ENCODE data around the gene TCEA2.

Gene TCEA2

DNA sequence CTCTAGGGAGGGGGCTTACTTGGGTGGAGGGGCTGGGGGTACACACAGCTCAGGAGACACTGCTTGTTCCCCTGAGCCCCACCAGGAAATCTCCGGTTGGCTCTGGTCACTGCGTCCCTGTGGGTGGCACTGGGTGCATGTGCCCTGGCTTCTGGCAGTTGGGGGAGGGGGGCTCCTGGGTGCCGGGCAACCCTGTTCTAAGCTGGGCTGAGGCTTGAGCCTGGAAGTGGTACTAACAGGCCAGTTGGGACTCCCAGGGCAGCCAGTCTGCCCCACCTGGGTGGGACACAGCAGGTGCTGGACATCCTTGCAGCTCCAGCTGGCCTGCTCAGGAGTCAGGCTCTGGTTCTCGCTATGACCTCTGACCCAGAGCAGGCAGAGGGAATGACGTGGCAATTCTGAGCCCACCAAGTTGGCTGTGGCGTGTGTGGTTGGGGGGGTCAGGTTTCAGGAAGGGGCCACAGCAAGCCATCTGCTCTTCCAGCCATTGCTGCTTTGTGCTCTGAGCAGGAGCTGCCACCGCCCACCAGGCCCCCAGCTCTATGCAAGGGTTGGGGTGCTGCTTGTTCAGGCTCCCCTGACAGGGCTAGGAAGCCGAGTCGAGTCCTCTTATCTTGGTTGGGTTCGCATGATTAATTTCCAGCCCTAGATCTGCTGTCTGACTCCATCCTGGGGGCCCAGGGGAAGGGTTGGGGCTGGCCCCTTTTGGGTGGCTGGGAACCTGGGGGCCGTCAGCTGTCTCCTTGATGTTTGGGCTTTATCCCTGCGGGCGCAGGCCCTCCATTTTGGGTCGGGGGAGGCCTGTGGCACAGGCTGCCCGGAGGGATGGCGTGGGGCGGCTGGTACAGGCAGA lies 26.4 kb upstream of the TCEA2 start:
- DNase-seq: no peak

DNA sequence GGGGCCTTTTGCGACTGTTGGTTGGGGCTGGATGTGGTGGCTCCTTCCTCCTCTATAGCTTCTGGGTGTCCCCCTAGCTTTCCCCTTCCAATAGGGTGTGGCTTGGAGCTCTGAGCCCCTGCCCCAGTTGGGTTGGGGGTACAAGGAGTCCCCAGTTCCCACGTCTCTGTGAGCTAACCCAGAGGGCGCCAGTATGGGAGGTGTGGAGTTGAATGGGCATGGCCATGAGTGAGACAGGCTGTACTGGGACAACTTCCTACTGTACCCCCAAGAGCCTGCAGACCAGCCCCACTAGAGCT lies 25.9 kb upstream of the TCEA2 start:
- no peak for DNase-seq

- no peak for DNase-seq
These were observed 25.3 kb upstream of the TCEA2 start for GRCh38 chr20:64037498-64038213.

DNA sequence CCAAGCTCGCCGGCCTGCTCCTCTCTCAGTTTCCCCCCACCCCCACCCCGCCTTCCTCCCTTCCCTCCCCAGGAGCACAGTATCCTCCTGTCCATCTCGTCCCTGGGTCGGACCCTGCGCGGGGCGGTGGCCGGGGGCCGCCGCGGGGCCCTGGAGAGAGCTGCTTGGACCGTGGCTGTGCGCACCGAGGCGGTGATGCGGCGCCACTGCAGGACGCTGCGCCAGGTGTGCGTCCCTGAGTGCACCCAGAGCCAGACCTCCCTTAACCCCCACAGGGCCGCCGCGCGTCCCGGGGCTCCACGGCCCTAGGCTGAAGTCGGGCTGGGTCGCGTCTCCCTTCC lies 24.8 kb upstream of the TCEA2 start:
- DNase-seq: no peak

DNA sequence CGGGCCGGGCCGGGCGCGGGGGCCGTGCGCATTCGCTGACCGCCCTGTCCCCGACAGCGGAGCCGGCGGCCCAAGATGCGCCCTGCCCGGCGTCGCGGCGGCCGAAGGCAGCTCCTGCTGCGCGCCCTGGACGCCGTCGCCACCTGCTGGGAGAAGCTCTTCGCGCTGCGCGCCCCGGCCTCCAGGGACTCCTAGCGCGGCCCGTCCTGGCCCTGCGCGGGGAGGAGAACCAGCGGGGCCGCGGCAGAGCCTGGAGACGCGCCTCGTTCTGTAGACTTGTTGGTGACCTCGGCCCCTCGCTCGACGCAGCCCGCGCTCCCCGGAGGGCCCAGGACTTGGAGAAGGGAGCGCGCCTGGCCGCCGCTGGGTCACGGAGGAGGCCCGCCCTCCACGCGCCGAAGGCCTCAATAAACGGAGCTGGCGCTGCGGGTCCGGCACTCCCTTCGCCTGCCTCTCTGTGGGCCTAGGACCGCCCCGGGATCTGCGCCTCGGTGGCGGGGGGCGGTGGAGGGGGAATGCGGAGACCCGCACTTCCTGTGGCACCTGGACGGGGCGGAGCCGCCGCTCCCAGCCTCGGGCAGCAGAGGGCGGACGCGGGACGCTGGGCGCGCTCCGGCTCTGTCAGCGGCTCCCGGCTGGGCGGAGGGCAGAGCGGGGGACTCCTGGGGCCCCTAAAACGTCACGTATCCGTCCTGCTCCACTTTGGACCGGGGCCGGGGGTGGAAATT lies 24.3 kb upstream of the TCEA2 start:
- peak; percentile 49 to 64 for DNase-seq

- no peak for DNase-seq
These were observed 23.5 kb upstream of the TCEA2 start for GRCh38 chr20:64039293-64040160.

- no peak for DNase-seq
These were observed 22.6 kb upstream of the TCEA2 start for GRCh38 chr20:64040231-64041039.

DNA sequence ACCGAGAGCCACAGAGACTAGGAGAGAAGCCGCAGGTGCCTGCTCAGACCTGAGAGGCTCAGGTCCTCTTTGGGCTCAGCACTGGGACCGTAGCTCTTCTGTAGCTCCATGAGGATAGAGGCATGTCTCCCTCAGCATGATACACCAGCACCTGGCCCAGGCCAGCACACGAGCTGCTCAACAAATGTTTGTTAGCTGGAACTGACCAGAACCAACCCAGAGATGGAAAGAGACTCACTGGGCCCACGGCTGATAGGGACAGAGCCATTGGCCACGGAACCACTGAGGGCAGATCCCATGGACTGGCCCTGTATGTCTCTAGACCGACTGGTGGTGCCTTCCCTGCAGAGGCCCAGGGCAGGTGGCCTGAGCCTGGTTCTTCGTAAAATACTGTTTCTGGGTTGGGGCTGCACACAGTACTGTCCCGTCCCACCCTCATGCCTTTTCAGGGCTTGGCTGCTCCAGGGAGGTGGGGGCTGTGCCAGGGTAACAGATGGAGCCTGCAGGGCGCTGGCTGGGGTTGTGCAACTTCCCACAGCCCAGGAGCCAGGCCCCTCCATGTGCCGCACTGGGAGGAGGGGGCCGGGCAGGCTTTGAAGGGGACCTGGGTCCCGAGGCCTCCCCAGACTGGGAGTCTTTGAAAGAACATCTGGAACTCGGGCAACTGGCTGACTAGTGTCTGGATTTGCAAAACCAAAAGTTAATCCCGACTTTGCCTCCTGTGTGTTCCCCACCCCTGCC lies 21.8 kb upstream of the TCEA2 start:
- DNase-seq: no peak

DNA sequence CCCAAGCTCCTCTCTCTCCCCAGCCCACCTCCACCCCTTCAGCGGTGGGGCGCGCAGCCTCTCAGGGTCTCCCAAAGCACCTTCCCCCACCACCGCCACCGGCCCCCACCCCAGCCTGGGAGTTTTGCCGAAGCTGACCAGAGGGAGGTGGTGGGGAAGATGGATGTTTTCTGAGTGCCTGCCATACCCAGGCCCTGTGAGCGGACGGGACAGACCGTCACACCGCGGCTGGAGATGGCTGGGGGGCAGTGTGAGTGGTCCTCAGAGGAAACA lies 21.3 kb upstream of the TCEA2 start:
- no peak for DNase-seq

GRCh38 chr20:64042054-64042781 lies 20.8 kb upstream of the TCEA2 start:
- no peak for DNase-seq

DNA sequence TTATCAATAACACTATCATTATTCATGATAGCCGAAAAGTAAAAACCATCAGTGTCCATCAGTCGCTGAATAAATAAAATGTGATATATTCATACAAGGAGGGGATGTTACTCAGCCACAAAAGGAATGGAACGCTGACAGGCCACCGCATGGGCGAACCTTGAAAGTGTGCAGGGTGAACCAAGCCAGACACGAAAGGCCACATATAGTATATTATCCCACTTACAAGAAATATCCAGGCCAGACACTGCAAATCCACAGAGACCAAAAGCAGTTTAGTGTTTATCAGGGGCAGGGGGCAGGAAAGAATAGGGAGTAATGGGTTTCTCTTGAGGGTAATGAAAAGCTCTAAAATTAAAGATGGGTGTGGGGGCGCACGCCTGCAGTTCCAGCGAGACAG lies 19.2 kb upstream of the TCEA2 start:
- no peak for DNase-seq

GRCh38 chr20:64044484-64045247 lies 18.3 kb upstream of the TCEA2 start:
- no peak for DNase-seq

GRCh38 chr20:64045346-64046011 lies 17.5 kb upstream of the TCEA2 start:
- no peak for DNase-seq

DNA sequence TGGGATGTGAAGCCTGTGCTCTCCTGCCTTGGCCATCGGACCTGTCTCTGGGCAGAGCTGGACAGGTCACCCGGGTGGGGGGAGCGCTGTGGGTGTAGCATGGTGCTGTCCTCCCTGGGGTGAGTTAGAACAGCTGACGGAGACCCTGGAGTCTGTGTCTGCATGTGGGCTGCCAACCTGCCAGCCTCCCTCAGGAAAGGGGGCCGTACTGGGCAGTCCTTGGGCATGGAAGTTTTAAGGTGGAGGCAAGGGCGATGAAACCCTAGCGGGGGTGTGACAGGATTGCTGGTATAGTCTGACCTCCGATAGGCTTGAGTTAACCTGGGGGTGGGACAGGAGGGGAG lies 16.0 kb upstream of the TCEA2 start:
- DNase-seq: no peak

DNA sequence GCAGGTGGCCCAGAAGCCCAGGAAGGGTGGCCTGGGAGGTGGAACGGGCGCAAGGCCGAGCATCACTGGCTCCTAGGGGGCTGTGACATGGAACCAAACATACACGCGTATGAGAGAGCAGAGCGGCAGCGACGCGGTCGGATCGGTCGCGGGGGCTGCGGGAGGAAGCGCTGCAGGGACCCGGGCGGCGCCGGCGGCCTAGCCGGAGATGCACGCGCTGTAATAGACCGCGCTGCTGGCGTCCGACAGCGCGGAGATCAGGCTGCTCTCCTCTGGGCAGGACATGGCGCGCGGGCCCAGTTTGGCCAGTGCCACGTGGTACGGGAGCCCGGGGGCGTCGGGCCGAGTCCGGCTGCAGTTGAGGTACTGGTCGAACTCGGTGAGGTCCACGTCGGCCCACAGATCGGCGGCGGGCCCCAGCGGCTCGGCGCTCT lies 15.0 kb upstream of the TCEA2 start:
- no peak for DNase-seq

DNA sequence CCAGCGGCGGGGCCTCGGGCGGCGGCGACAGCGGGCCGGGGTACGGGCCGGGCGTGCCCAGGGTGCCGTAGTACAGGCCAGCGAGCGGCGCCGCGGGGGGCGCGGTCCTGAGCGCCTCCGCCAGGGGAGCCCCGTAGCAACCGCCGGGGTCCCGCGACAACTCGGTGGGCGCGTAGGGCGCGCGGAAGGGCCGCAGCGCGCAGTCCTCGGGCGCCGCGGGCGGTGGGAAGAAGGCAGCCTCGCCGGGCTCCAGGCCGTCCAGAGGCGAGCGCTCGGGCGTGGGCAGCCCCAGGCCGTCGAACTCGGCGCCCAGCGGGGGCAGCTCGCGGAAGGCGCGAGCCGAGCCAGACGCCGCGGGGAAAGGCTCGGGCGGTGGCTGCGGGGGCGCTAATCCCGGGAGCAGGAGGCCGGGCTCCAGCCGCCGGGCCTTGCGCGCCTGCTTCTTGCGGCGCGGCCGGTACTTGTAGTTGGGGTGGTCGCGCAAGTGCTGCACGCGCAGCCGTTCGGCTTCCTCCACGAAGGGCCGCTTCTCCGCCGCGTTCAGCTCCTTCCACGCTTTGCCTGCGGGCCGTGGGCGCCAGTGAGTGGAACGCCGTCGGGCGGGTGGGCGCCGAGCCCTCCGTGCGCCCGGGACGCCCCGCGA lies 14.5 kb upstream of the TCEA2 start:
- no peak for DNase-seq

DNA sequence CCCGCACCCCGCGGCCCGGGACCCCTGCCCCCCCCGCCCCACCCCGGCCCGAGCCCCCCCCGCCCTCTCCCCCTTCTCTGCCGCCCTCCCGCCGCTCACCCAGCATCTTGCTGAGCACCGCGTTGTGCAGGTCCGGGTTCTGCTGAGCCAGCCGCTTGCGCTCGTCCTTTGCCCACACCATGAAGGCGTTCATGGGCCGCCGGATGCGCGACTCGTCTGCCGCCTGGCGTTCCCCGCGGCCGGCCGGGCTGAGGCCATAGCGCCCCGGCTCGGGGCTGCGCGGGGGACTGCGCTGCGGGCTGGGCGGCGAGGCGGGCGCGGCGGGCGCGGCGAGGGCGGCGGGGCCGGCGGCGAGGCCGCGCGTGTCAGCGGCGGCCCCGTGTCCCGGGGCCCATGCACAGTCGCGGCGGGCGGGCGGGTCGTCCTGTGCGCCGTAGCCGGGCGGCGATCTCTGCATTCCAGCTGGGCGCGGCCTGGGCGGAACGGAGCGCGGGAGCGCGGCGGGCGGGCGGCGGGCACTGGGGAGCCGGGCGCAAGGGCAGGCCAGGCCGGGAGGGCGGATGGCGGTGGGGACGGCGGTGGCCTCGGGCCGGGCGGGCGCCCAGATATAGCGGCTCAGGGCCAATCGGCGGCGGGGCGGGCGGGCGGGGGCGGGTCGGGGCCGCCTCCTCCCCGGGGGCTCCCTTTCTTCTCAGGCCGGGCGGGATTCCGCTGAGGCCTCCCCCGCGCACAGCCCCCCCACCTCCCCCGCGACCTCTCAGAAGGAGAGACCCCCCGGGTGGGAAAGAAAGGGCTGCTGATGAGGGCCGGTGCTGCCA lies 13.7 kb upstream of the TCEA2 start, which contains the start of gene SOX18:
TSS of gene SOX18 (minus strand) at position 580 of the 818 bp plus-strand sequence. CDS start at position 457, 123 bp downstream.
- DNase-seq: peak in 1 of 2 experiments; percentile 48

DNA sequence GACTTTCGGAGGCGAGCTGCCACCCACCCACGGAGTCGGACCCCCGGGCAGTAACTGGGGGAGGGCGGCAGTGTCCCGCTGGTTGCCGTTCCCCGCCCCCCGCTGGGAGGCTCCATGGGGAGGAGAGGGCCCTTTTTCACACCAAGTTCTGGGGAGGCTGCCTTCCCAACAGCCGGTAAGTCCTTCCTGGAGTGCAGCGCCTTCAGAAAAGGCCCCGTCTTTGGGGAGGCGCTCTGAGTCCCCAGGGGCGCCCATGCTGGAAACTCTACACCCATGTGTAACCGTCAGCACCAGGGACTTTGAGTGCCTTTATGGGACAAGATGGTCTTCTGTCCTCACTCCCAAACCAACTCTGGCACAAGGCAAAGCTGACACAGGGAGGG lies 13.1 kb upstream of the TCEA2 start:
- no peak for DNase-seq

Measured in NCI-H1930 (cell line).